OCI-LY7 (cell line): ENCODE results near the gene ZNRF1. TPM values are rescaled to one million over a fixed set of nuclear protein-coding genes. Genes with fewer than 3 reads are reported as not detected.

ENCODE experiments used
- BruUV-seq: library from RNA; stranded (reverse); fragments of 400-500 nt; replicated peaks from 2 replicates; lab custom pipeline; 2021; lab: Mats Ljungman, UMichigan
- CTCF ChIA-PET: fragments of 300-600 bp; sonication (Branson Sonifier 250); formaldehyde crosslinking; loops from one replicate; lab custom pipeline; 2022; ENCODE audit warnings: antibody characterized with exemption; ENCODE audit not compliant: unreplicated experiment; lab: Charles Lee
- POLR2A ChIA-PET: fragments of 300-600 bp; sonication (Branson Sonifier 250); formaldehyde crosslinking; loops from one replicate; lab custom pipeline; 2022; ENCODE audit warnings: antibody characterized with exemption; lab: Charles Lee
- DNase-seq: peaks from one replicate; pipeline ENCODE4 v3.0.0-alpha.2; 2015; ENCODE audit warnings: low spot score
- H2AFZ ChIP-seq: fragments of 200-600 bp; sonication (generic), shearing (Covaris generic); 2 replicates; pipeline ENCODE4 v1.6.1; 2014; ENCODE audit warnings: mild to moderate bottlenecking, antibody characterized with exemption, low read length, moderate library complexity
- H3K27ac ChIP-seq: fragments of 200-600 bp; sonication (generic); 2 replicates; pipeline ENCODE4 v1.5.1; 2014; ENCODE audit warnings: mixed run types, low read depth, mild to moderate bottlenecking, moderate library complexity, low read length, inconsistent platforms; ENCODE audit not compliant: poor library complexity, severe bottlenecking
- H3K36me3 ChIP-seq: fragments of 200-600 bp; sonication (generic); 2 replicates; pipeline ENCODE4 v1.6.1; 2014; ENCODE audit warnings: mild to moderate bottlenecking, antibody characterized with exemption, low read length, moderate library complexity, mixed read lengths; ENCODE audit not compliant: insufficient read depth
- H3K4me1 ChIP-seq: fragments of 200-600 bp; sonication (generic); 2 replicates; pipeline ENCODE4 v1.5.1; 2014; ENCODE audit warnings: mild to moderate bottlenecking, low read length; ENCODE audit not compliant: insufficient read depth, poor library complexity, severe bottlenecking
- H3K4me2 ChIP-seq: fragments of 200-600 bp; sonication (generic); 2 replicates; pipeline ENCODE4 v1.6.1; 2014; ENCODE audit warnings: mild to moderate bottlenecking, low read length
- H3K4me3 ChIP-seq: fragments of 200-600 bp; sonication (generic); 2 replicates; pipeline ENCODE4 v1.5.1; 2014; ENCODE audit warnings: mild to moderate bottlenecking, low read depth, low read length; ENCODE audit not compliant: poor library complexity, severe bottlenecking
- H3K79me2 ChIP-seq: fragments of 200-600 bp; sonication (generic); 2 replicates; pipeline ENCODE4 v1.6.1; 2016; ENCODE audit warnings: low read depth, mild to moderate bottlenecking, low read length, moderate library complexity, mixed read lengths; ENCODE audit not compliant: insufficient read depth
- H3K9me2 ChIP-seq: fragments of 200-600 bp; sonication (generic); 2 replicates; pipeline ENCODE4 v1.6.1; 2016; ENCODE audit warnings: mild to moderate bottlenecking, low read length, mixed read lengths; ENCODE audit not compliant: insufficient read depth
- H3K9me3 ChIP-seq: fragments of 200-600 bp; sonication (generic); 2 replicates; pipeline ENCODE4 v1.6.1; 2014; ENCODE audit warnings: mild to moderate bottlenecking, mixed run types, low read length, mixed read lengths
- H4K20me1 ChIP-seq: fragments of 200-600 bp; sonication (generic); 2 replicates; pipeline ENCODE4 v1.6.1; 2014; ENCODE audit warnings: mild to moderate bottlenecking, antibody characterized with exemption, low read length, moderate library complexity, mixed read lengths; ENCODE audit not compliant: insufficient read depth
- EZH2phosphoT487 ChIP-seq: fragments of 200-600 bp; sonication (generic); IDR thresholded peaks from 2 replicates; pipeline ENCODE4 v1.6.1; 2018; ENCODE audit warnings: low read depth, borderline replicate concordance, mild to moderate bottlenecking, mixed run types, antibody characterized with exemption, low read length, moderate library complexity, mixed read lengths
- intact Hi-C: fragments of 100-400 bp; cut with micrococcal nuclease; formaldehyde crosslinking; loops from one replicate; pipeline ENCODE4 v1.10.0; 2022; ENCODE audit not compliant: unreplicated experiment
- total RNA-seq, 2 experiments: library from RNA; depleted of rRNA in 1 of 2; stranded (reverse); fragments of >200 nt in 1 of 2; shearing (Covaris generic) in 1 of 2; gene quantifications; 2 replicates each; pipeline ENCODE4 v1.2.3, GENCODE V29; 2014 to 2022
- TF ChIP-seq, protein P1 (sequence below): fragments of 200-600 bp; sonication (generic); conservative IDR thresholded peaks from 2 replicates; pipeline ENCODE4 v1.5.1; 2014; ENCODE audit warnings: mild to moderate bottlenecking, antibody characterized with exemption, low read length, moderate library complexity, mixed read lengths

The ZNRF1 gene
- total RNA-seq, 2 experiments from 2014 or later = 11.8 to 23.7 TPM

DNA sequence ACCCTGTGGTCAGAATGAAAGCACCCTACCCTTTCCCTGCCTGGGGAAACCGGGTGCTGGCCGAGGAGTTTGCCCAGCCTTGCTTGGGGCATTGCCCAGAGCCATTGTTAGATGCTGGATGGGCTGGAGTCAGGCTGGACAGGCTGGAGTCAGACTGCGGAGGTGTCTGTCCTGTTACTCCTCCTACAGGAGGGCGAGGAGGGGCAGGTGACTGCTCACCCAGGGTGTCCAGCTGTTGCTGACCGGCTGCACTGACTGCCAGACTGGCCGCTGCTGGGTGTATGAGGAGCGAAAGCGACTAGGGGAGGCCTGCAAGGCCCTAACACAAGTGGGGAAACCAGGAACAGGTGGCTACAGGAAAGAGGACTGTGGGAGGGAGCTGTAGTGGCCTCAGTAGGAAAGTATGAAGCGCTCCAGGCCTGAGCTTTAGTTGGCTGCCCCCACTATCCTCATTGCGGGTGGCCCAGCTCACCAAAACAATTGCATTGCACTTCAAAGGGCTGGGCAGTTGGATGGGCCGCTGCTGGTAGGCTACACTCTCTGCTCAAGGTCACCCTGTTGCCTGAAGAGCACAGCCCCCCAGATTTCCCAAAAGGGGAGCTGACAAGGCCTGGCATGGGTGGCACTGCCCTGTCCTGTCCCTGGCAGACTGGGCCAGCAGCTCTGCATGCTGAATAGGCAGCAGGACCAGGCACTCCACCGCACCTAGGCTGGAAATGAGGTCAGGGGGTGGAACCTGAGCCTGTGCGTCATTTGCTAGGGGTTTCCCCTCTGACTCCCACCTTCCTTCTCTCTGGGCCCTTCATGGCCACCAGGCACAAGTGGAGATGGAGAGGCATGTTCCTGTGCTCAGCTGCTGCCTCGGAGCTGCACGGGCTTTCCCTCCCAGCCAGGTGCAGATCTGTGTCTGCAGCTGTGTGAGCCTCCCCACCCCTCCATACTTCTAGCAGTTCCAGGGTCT lies 99.4 kb downstream of the ZNRF1 start:
- Histone ChIP-seq H2AFZ (no peak overlapping the region), H3K9me2 (no peaks in the 10 kb centered on the region), H3K27ac (no peak overlapping the region), H3K36me3 (no peaks in the 10 kb centered on the region), H3K4me2 (no peak overlapping the region), H3K9me3 (no peaks in the 10 kb centered on the region), H4K20me1 (no peaks in the 10 kb centered on the region), H3K79me2 (no peaks in the 10 kb centered on the region), H3K4me3 (no peak overlapping the region), H3K4me1 (peaks cover 24% of the 10 kb centered on the region)
- no peak for DNase-seq
- intact Hi-C loops = no loop called here
- ChIA-PET CTCF (no interaction called here), POLR2A (interaction anchor here (0.9 to 2.0 kb wide), 3 partner anchors 10 to 13 kb away, joined by 3 to 6 read pairs (median 5); no protein-coding TSS in a partner anchor)
- no peak for TF ChIP-seq EZH2phosphoT487
- TF ChIP-seq, protein P1, sequence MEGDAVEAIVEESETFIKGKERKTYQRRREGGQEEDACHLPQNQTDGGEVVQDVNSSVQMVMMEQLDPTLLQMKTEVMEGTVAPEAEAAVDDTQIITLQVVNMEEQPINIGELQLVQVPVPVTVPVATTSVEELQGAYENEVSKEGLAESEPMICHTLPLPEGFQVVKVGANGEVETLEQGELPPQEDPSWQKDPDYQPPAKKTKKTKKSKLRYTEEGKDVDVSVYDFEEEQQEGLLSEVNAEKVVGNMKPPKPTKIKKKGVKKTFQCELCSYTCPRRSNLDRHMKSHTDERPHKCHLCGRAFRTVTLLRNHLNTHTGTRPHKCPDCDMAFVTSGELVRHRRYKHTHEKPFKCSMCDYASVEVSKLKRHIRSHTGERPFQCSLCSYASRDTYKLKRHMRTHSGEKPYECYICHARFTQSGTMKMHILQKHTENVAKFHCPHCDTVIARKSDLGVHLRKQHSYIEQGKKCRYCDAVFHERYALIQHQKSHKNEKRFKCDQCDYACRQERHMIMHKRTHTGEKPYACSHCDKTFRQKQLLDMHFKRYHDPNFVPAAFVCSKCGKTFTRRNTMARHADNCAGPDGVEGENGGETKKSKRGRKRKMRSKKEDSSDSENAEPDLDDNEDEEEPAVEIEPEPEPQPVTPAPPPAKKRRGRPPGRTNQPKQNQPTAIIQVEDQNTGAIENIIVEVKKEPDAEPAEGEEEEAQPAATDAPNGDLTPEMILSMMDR = no peak
- no TSS peak for BruUV-seq

DNA sequence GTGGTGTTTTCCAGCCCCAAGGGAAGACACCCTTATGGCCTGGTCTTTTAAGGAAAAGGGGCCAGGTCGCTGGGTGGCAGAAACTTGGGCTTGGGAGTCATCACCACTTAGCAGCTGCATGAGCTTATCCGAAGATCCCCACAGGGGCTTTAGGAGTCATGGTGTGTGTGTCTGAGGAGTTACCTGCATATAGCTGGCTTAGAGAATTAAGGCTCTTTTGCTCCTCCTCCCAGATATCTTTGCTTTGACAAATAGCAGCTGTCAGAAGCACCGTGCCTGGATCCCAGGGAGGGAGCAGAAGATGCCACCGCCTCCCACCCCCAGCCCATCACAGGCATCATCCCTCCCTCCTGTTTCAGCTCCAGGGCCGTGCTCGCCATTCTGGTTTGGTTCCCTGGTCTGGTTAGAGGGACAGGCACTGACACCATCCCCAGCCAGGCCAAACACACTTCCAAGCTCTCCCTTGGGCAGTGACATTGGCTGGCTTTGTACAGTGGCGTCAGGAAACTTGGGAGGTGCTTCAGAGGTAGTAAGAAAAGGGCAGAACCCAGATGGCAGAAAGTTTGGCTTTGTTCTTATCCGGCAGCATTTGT lies 100.3 kb downstream of the ZNRF1 start:
- intact Hi-C loops = no loop called here
- no peak overlapping the region for H3K27ac ChIP-seq

More for the DNA sequence above, 100.3 kb downstream of the ZNRF1 start:
- DNase-seq = no peak
- TF ChIP-seq, protein P1 = no peak
- TF ChIP-seq EZH2phosphoT487 = no peak
- H3K4me2 ChIP-seq = 0 out of 2 replicates have a peak overlapping the region, but pooled peaks have one; percentile 42
- no peaks in the 10 kb centered on the region for H3K79me2 ChIP-seq
- no peaks in the 10 kb centered on the region for H3K9me2 ChIP-seq
- no peak overlapping the region for H3K4me3 ChIP-seq
- no peaks in the 10 kb centered on the region for H3K36me3 ChIP-seq
- no peaks in the 10 kb centered on the region for H3K9me3 ChIP-seq
- no peak overlapping the region for H2AFZ ChIP-seq
- CTCF ChIA-PET = interaction anchor here (0.7 kb wide), 1 partner anchor 25 kb away, joined by 23 read pairs; no protein-coding TSS in a partner anchor
- POLR2A ChIA-PET = interaction anchor here (0.7 to 1.2 kb wide), 4 partner anchors 9 to 13 kb away, joined by 3 to 5 read pairs (median 3); no protein-coding TSS in a partner anchor
- no TSS peak for BruUV-seq
- H4K20me1 ChIP-seq = no peaks in the 10 kb centered on the region
- H3K4me1 ChIP-seq = peaks cover 24% of the 10 kb centered on the region
